ENCODE measurements around the gene ELK3.
A peak's percentile ranks its signal among the peaks of the same experiment; 100 is the strongest.
"Not testable (repeated sequence)": the region's sequence is repeated elsewhere in the genome, so short reads cannot be mapped to it uniquely, and the experiment has no call there.

ELK3 gene

DNA sequence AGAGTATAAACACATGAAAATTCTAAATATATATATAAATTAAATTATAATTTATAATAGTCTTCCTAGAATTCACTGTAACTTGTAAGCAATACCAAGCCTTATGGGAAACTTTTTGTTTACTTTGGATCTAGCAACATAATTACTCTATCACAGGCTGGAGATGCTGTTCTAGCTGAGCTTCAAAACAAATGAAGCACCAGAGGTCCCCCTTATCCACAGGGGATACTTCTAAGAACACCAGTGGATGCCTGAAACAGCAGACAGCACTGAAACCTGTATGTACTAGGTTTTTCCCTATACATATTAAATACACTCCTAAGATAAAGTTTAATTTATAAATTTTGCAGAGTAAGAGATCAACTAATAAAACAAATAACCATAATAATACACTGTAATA is 109.5 kb downstream of the ELK3 start:
- no peak for DNase-seq (ENCODE audit: low spot score)

GRCh38 chr12:96305665-96306064 is 111.5 kb downstream of the ELK3 start:
- DNase-seq (ENCODE audit: low spot score), result no peak

- DNase-seq (ENCODE audit: low spot score), result peak; percentile 4
These were observed 114.7 kb downstream of the ELK3 start for GRCh38 chr12:96308881-96309280.

DNA sequence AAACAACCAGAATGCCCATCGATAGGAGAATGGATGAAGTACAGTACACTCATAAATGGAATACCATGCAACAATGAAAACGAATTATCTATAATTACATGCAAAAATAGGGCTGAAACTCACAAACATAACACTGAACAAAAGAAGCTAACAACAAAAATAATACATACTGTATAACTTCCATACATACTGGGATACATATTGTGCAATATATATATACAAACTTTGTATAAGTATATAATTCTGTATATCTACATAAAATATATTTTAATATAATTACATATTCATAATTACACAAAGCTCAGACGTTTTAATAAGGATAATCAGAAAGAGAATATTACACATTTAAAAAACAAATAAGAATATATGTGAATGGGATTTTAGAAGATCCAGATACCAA is 115.9 kb downstream of the ELK3 start:
- no peak for DNase-seq (ENCODE audit: low spot score)

GRCh38 chr12:96311191-96311590 is 117.0 kb downstream of the ELK3 start:
- no peak for DNase-seq (ENCODE audit: low spot score)

- DNase-seq (ENCODE audit: low spot score), result no peak
These were observed 119.4 kb downstream of the ELK3 start for GRCh38 chr12:96313606-96314005.

DNA sequence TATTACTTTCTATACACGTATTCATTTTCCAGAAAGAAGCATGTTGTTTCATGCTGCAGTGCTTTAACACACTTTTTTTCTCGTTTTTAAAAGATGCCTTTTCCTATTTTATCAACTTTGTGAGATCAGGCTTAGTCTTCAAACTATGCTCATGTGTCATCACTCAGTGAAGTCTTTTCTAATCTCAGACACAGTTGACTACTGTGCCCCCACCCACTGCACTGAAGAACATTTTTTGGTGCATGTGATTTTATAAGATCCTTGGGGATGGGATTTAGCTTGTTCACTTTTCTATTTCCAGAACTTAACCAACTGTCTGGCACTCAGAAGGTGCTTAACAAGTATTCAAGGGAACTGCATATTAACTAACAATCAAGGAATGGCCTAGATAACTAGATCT is 120.5 kb downstream of the ELK3 start:
- DNase-seq (ENCODE audit: low spot score), result no peak

- DNase-seq (ENCODE audit: low spot score), result not testable (repeated sequence)
These were observed 121.7 kb downstream of the ELK3 start for GRCh38 chr12:96315741-96316481.

DNA sequence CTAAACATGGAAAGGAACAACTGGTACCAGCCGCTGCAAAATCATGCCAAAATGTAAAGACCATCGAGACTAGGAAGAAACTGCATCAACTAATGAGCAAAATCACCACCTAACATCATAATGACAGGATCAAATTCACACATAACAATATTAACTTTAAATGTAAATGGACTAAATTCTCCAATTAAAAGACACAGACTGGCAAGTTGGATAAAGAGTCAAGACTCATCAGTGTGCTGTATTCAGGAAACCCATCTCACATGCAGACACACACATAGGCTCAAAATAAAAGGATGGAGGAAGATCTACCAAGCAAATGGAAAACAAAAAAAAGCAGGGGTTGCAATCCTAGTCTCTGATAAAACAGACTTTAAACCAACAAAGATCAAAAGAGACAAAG is 123.6 kb downstream of the ELK3 start:
- not testable (repeated sequence) for DNase-seq (ENCODE audit: low spot score)

Measured in AG08396 (cell line).